GM23248 (cell line): ENCODE results near the gene TRIM29. TPM values are rescaled to one million over a fixed set of nuclear protein-coding genes. Genes with fewer than 3 reads are reported as not detected.
"Not testable (repeated sequence)": the region's sequence is repeated elsewhere in the genome, so short reads cannot be mapped to it uniquely, and the experiment has no call there.

Experiments used
- DNase-seq: peaks from one replicate; pipeline ENCODE4 v3.0.0-alpha.2; 2015
- H2AFZ ChIP-seq: fragments of 200-600 bp; sonication (generic); 2 replicates; pipeline ENCODE4 v1.6.1; 2016; ENCODE audit warnings: antibody characterized with exemption
- H3F3A ChIP-seq: fragments of 200-600 bp; sonication (generic); 2 replicates; pipeline ENCODE4 v1.6.1; 2016; ENCODE audit warnings: mild to moderate bottlenecking, antibody characterized with exemption, mixed run types; ENCODE audit not compliant: insufficient read depth
- H3K27ac ChIP-seq: fragments of 200-600 bp; sonication (generic); 2 replicates; pipeline ENCODE4 v1.5.1; 2016; ENCODE audit warnings: mild to moderate bottlenecking
- H3K27me3 ChIP-seq: fragments of 200-600 bp; sonication (generic); replicated peaks from 2 replicates; pipeline ENCODE4 v1.6.1; 2016; ENCODE audit warnings: mild to moderate bottlenecking; ENCODE audit not compliant: insufficient read depth
- H3K36me3 ChIP-seq: fragments of 200-600 bp; sonication (generic); 2 replicates; pipeline ENCODE4 v1.6.1; 2016; ENCODE audit warnings: low read depth, mild to moderate bottlenecking
- H3K4me1 ChIP-seq: fragments of 200-600 bp; sonication (generic); 2 replicates; pipeline ENCODE4 v1.6.1; 2016; ENCODE audit warnings: mild to moderate bottlenecking; ENCODE audit not compliant: insufficient read depth
- H3K4me2 ChIP-seq: fragments of 200-600 bp; sonication (generic); one replicate; pipeline ENCODE4 v1.6.1; 2016; ENCODE audit warnings: mild to moderate bottlenecking; ENCODE audit not compliant: unreplicated experiment
- H3K4me3 ChIP-seq: fragments of 200-600 bp; sonication (generic); 2 replicates; pipeline ENCODE4 v1.5.1; 2016; ENCODE audit warnings: mild to moderate bottlenecking
- H3K79me2 ChIP-seq: fragments of 200-600 bp; sonication (generic); 2 replicates; pipeline ENCODE4 v1.6.1; 2016; ENCODE audit warnings: mild to moderate bottlenecking; ENCODE audit not compliant: insufficient read depth
- H3K9ac ChIP-seq: fragments of 200-600 bp; sonication (generic); 2 replicates; pipeline ENCODE4 v1.6.1; 2016; ENCODE audit warnings: mild to moderate bottlenecking
- H3K9me2 ChIP-seq: fragments of 200-600 bp; sonication (generic); 2 replicates; pipeline ENCODE4 v1.6.1; 2016; ENCODE audit warnings: mixed run types, mild to moderate bottlenecking, moderate library complexity; ENCODE audit not compliant: insufficient read depth
- H3K9me3 ChIP-seq: fragments of 200-600 bp; sonication (generic); one replicate; pipeline ENCODE4 v1.6.1; 2017; ENCODE audit warnings: low read depth
- H4K20me1 ChIP-seq: fragments of 200-600 bp; sonication (generic); 2 replicates; pipeline ENCODE4 v1.6.0; 2016; ENCODE audit not compliant: insufficient read depth
- EZH2 ChIP-seq: fragments of 200-600 bp; sonication (generic); IDR thresholded peaks from 2 replicates; pipeline ENCODE4 v1.6.1; 2018; ENCODE audit warnings: antibody characterized with exemption, mild to moderate bottlenecking; ENCODE audit not compliant: insufficient read depth, poor library complexity, severe bottlenecking
- EZH2phosphoT487 ChIP-seq: fragments of 200-600 bp; sonication (generic); IDR thresholded peaks from 2 replicates; pipeline ENCODE4 v1.6.1; 2018; ENCODE audit warnings: antibody characterized with exemption, moderate library complexity, mild to moderate bottlenecking, low read depth; ENCODE audit not compliant: insufficient read depth
- WGBS, 2 experiments: methylation state at CpG; one replicate each; pipeline ENCODE4 v1.1.6; 2015 to 2017; ENCODE audit warnings: low lambda C conversion rate in 2 of 2, low coverage in 1 of 2; ENCODE audit errors: missing lambda C conversion rate in 2 of 2; 5-methylcytosine and 5-hydroxymethylcytosine counted together
- in situ Hi-C: fragments of 300-500 bp; cut with MboI; formaldehyde crosslinking; loops from 2 replicates; pipeline ENCODE4 v1.15.0; 2020
- polyA plus RNA-seq: library from polyadenylated mRNA; unstranded; fragments of >200 nt; fragmentation: Nextera tagmentation; extraction: Ambion mirVana; gene quantifications from 2 replicates; pipeline ENCODE4 v1.2.1, GENCODE V29; 2016
- total RNA-seq: library from RNA; depleted of rRNA; stranded (reverse); fragments of >200 nt; shearing (Covaris generic); gene quantifications from 2 replicates; pipeline ENCODE4 v1.2.3, GENCODE V29; 2014

TRIM29 gene
- total and polyA plus RNA-seq, 2 experiments from 2014 or later, result 0.86 TPM; not detected in 1

GRCh38 chr11:120146413-120147093 lies 8.6 kb upstream of the TRIM29 start:
- Histone ChIP-seq H3F3A (no peaks in the 10 kb centered on the region), H3K4me1 (no peaks in the 10 kb centered on the region), H2AFZ (no peak overlapping the region), H3K4me3 (no peak overlapping the region), H3K27ac (no peak overlapping the region), H3K36me3 (no peaks in the 10 kb centered on the region), H3K79me2 (no peaks in the 10 kb centered on the region), H3K9ac (no peak overlapping the region), H3K4me2 (no peak overlapping the region), H3K27me3 (peaks cover 75% of the 10 kb centered on the region), H3K9me2 (no peaks in the 10 kb centered on the region), H4K20me1 (no peaks in the 10 kb centered on the region), H3K9me3 (no peaks in the 10 kb centered on the region)
- 45 to 48% methylated on average over 14 of the region's 14 CpGs for WGBS, 2 experiments
- in situ Hi-C loops, result no loop called here
- TF ChIP-seq EZH2 (no peak), EZH2phosphoT487 (no peak)
- no peak for DNase-seq

DNA sequence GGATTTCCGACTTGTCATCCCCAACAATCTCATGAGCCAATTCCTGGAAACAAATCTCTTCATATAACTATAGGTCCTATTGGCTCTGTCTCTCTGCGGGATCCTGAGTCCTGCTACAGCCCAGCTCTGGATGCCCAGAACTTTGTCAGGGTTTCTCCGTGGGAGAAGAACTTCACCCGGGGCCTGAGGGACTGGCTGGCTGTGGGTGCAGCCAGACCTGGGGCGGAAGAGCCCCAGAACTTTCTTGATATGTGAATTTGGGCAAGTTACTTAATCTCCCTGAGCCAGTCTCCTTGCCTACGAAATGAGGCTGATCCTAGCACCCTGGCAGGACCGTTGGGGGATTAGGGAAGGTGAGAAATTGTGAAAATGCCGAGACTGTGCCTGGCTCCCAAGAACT lies 6.6 kb upstream of the TRIM29 start:
- H3F3A ChIP-seq, result no peaks in the 10 kb centered on the region
- 34 to 39% methylated on average over 8 of the region's 8 CpGs for WGBS, 2 experiments
- no peaks in the 10 kb centered on the region for H3K9me2 ChIP-seq
- peaks cover 80% of the 10 kb centered on the region for H3K27me3 ChIP-seq
- no peak overlapping the region for H3K9ac ChIP-seq
- H3K4me1 ChIP-seq, result no peaks in the 10 kb centered on the region
- H3K4me2 ChIP-seq, result no peak overlapping the region
- H2AFZ ChIP-seq, result no peak overlapping the region
- H3K4me3 ChIP-seq, result no peak overlapping the region
- H4K20me1 ChIP-seq, result no peaks in the 10 kb centered on the region
- H3K27ac ChIP-seq, result no peak overlapping the region
- no peaks in the 10 kb centered on the region for H3K36me3 ChIP-seq
- H3K9me3 ChIP-seq, result no peaks in the 10 kb centered on the region
- TF ChIP-seq EZH2phosphoT487 (no peak), EZH2 (no peak)
- in situ Hi-C loops, result no loop called here
- H3K79me2 ChIP-seq, result no peaks in the 10 kb centered on the region
- no peak for DNase-seq

GRCh38 chr11:120143472-120143871 lies 5.6 kb upstream of the TRIM29 start:
- peaks cover 74% of the 10 kb centered on the region for H3K27me3 ChIP-seq
- DNase-seq, H3F3A ChIP-seq, H4K20me1 ChIP-seq, H3K27ac ChIP-seq, H3K4me1 ChIP-seq, H3K4me3 ChIP-seq, H2AFZ ChIP-seq, H3K4me2 ChIP-seq, H3K9ac ChIP-seq, H3K9me3 ChIP-seq, in situ Hi-C loops, H3K79me2 ChIP-seq, H3K36me3 ChIP-seq, H3K9me2 ChIP-seq: not testable (repeated sequence)
- WGBS, 2 experiments, result 58 to 66% methylated on average over 11 of the region's 11 CpGs

GRCh38 chr11:120142441-120143100 lies 4.7 kb upstream of the TRIM29 start:
- H3K27me3 ChIP-seq, result peaks cover 67% of the 10 kb centered on the region
- in situ Hi-C loops, result no loop called here
- no peaks in the 10 kb centered on the region for H3K9me2 ChIP-seq
- H3K27ac ChIP-seq, result no peak overlapping the region
- H2AFZ ChIP-seq, result no peak overlapping the region
- no peaks in the 10 kb centered on the region for H3K79me2 ChIP-seq
- no peaks in the 10 kb centered on the region for H4K20me1 ChIP-seq
- no peaks in the 10 kb centered on the region for H3F3A ChIP-seq
- no peak overlapping the region for H3K4me3 ChIP-seq
- TF ChIP-seq EZH2phosphoT487 (no peak), EZH2 (no peak)
- no peak overlapping the region for H3K4me2 ChIP-seq
- DNase-seq, result no peak
- no peak overlapping the region for H3K9ac ChIP-seq
- no peaks in the 10 kb centered on the region for H3K4me1 ChIP-seq
- H3K9me3 ChIP-seq, result no peaks in the 10 kb centered on the region
- WGBS, 2 experiments, result 74 to 75% methylated on average over 9 of the region's 9 CpGs
- H3K36me3 ChIP-seq, result no peaks in the 10 kb centered on the region
